Stimulated activated naive B cell treated with anti-CD40 and anti-IgM and Interleukin-4, amounts not matched to agents 10 μg/mL and 1 μg/mL and 100 μg/mL, for 72 hours (primary cell): ENCODE results near the gene IGFBP3.
A peak's percentile ranks its signal among the peaks of the same experiment; 100 is the strongest.
"Not testable (repeated sequence)": the region's sequence is repeated elsewhere in the genome, so short reads cannot be mapped to it uniquely, and the experiment has no call there.

Experiments
- ATAC-seq, 2 donors: fragments of 150-1000 bp; cut with Tn5 transposase; replicated peaks; 2 replicates each; pipeline ENCODE4 v1.10.0; 2021; ENCODE audit warnings: moderate library complexity in 1 of 2
- DNase-seq: peaks from one replicate; pipeline ENCODE4 v3.0.0; 2021
- H3K27ac Mint-ChIP-seq: one replicate; pipeline ENCODE4 v1.8.0; 2022; ENCODE audit warnings: mild to moderate bottlenecking, mixed read lengths
- H3K27me3 Mint-ChIP-seq, 2 donors: one replicate each; pipeline ENCODE4 v1.8.0; 2022; ENCODE audit warnings: mixed read lengths in 2 of 2
- H3K36me3 Mint-ChIP-seq, 2 donors: one replicate each; pipeline ENCODE4 v1.8.0; 2022; ENCODE audit warnings: mixed read lengths in 2 of 2, mild to moderate bottlenecking in 1 of 2
- H3K4me1 Mint-ChIP-seq, 2 donors: one replicate each; pipeline ENCODE4 v1.8.0; 2022; ENCODE audit warnings: mixed read lengths in 2 of 2, mild to moderate bottlenecking in 1 of 2
- H3K4me3 Mint-ChIP-seq, 2 donors: one replicate each; pipeline ENCODE4 v1.8.0; 2022; ENCODE audit warnings: mild to moderate bottlenecking in 2 of 2, mixed read lengths in 2 of 2, moderate library complexity in 1 of 2
- H3K9me3 Mint-ChIP-seq, 2 donors: one replicate each; pipeline ENCODE4 v1.8.0; 2022; ENCODE audit warnings: mixed read lengths in 2 of 2, mild to moderate bottlenecking in 1 of 2

IGFBP3 gene, protein sequence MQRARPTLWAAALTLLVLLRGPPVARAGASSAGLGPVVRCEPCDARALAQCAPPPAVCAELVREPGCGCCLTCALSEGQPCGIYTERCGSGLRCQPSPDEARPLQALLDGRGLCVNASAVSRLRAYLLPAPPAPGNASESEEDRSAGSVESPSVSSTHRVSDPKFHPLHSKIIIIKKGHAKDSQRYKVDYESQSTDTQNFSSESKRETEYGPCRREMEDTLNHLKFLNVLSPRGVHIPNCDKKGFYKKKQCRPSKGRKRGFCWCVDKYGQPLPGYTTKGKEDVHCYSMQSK

DNA sequence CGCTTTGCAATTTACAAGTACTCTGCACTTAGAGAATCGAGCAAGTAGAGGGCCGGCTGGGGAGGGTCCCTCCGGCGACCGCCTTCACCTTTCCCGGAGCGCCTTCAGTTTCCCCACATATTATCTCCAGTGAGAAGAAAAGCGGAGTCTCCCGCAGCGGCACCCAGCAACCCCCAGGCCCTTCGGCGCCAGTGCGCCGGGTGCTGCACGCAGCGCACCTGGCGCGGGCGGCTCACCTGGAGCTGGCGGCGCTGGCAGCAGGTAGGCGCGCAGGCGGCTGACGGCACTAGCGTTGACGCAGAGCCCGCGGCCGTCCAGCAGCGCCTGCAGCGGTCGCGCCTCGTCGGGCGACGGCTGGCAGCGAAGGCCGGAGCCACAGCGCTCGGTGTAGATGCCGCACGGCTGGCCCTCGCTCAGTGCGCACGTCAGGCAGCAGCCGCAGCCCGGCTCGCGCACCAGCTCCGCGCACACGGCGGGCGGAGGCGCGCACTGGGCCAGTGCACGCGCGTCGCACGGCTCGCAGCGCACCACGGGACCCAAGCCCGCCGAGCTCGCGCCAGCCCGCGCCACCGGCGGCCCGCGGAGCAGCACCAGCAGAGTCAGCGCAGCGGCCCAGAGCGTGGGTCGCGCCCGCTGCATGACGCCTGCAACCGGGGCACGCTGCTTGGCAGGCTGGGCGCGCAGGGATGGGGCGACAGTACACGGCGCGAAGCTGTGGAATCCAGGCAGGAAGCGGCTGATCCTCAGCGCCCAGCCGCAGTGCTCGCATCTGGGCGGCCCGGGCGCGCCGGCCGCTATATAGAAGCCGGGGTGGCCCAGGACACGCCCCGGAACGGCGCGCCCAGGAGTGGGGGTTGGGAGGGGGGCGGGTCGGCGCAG lies at the start of gene IGFBP3:
IGFBP3 (minus strand) TSS at position 771 of the 879 bp plus-strand sequence; CDS start at position 639, 132 bp downstream.
- Mint-ChIP-seq H3K27me3 (peaks cover 57 to 77% of the 10 kb centered on the region in 2 donors), H3K4me1 (peaks cover 12 to 29% of the 10 kb centered on the region in 2 donors), H3K9me3 (no peaks in the 10 kb centered on the region), H3K36me3 (no peaks in the 10 kb centered on the region), H3K4me3 (peak within 1 kb of the TSS; percentile 47 to 50), H3K27ac (peak within 1 kb of the TSS; percentile 67)
- DNase-seq, result no peak
- ATAC-seq, result peak; percentile 10 to 35

DNA sequence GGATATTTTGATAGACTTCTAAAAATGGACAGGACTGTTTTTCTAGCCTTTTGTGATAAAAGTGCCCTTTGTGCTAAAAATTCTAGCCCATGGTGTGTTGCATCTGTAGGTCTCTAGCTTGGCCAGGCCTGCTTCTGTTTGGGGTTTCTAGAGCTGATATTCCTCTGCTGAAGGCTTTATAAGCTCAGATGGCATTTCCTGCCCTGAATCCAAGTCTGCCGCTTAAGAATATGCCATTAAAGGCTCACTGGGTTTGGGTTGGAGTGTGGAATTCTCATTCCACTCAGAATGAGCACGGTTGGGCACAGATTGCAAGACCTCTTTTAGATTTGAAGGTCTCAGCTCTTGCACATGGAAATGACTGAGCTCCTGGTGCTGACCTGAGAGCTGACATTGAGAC lies 49.4 kb upstream of the IGFBP3 start:
- H3K27ac Mint-ChIP-seq, result no peak overlapping the region
- H3K27me3 Mint-ChIP-seq, result peaks cover 11 to 24% of the 10 kb centered on the region in 2 donors
- no peaks in the 10 kb centered on the region for H3K36me3 Mint-ChIP-seq
- no peaks in the 10 kb centered on the region for H3K9me3 Mint-ChIP-seq
- ATAC-seq (no peak), DNase-seq (no peak)
- no peak overlapping the region for H3K4me3 Mint-ChIP-seq
- peaks cover 0 to 3% of the 10 kb centered on the region in 2 donors for H3K4me1 Mint-ChIP-seq

DNA sequence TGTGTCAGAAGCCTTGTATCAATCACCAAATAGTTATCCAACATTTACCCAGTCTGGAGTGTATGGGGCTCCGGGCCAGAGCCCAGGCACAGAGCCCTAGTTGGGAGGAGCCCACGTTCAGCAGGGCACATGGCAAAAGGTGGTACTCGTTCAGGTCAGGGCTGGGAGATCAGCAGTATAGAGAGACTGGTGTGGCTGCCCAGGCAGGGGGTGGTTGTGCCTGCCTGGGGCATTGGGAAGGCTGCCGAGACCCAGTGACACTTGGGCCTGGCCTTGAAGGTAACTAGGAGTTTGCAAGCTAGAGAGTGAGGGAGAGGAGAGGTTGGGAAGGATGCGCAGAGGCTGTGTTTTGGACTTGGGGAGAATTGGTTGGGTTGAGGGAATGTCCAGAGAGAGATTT lies 48.9 kb upstream of the IGFBP3 start:
- H3K4me3 Mint-ChIP-seq, result no peak overlapping the region
- H3K9me3 Mint-ChIP-seq, result no peaks in the 10 kb centered on the region
- peaks cover 11 to 24% of the 10 kb centered on the region in 2 donors for H3K27me3 Mint-ChIP-seq
- H3K36me3 Mint-ChIP-seq, result no peaks in the 10 kb centered on the region
- DNase-seq (no peak), ATAC-seq (no peak)
- peaks cover 0 to 3% of the 10 kb centered on the region in 2 donors for H3K4me1 Mint-ChIP-seq
- H3K27ac Mint-ChIP-seq, result no peak overlapping the region

DNA sequence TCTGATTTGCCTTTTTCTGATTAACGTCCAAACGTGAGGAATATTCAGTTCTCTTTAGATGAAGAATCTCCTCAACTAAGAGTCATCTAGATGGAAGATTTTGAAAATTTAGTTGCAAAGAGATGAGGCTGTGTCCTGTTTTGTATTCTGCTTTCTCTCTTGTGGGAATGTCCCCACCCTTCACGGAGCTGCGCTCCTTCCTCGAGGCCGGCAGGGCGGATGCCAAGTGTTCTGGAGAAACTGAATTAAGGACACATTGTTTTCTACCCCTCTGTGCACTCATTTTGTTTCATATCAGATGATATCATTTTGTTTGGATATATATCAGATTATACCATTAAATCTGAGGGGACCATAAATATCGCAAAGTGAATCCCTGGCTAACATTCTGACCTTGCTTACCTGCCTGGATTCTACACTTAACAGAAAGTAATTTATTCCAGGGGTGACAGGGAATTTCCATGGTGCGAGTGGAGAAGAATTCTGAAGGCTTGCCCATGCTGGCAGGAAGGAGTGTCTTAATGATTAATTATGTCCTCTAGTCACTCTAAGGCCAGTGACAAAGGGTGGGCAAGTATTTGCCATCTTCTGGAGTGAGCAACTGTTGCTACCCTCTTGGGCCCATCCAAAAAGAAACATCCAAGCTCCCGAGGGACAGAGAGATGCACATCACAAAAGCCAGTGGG lies 47.9 kb upstream of the IGFBP3 start:
- H3K4me1 Mint-ChIP-seq, result peaks cover 0 to 3% of the 10 kb centered on the region in 2 donors
- no peak overlapping the region for H3K27ac Mint-ChIP-seq
- no peak for DNase-seq
- peaks cover 7 to 24% of the 10 kb centered on the region in 2 donors for H3K27me3 Mint-ChIP-seq
- no peak overlapping the region for H3K4me3 Mint-ChIP-seq
- no peaks in the 10 kb centered on the region for H3K9me3 Mint-ChIP-seq
- no peak for ATAC-seq
- H3K36me3 Mint-ChIP-seq, result no peaks in the 10 kb centered on the region

DNA sequence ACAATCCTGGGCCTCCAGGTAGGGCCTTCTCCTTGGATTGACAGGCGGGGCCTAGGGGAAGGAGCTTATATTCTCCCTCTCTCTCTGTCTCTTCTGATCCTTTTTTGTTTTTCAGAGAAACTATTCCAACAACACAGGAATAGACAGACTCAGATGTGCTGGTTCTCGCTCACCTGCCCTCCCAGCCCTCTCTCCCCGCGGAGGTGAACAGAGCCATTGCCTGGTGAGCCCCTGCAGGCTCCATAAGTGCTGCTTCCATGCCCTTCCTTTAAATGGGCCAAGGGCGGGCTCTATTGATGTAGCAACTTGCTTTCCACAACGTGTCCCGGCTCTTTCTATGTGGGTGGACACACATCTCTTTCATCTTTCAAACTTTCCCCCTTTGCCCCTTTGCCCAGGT lies 47.2 kb upstream of the IGFBP3 start:
- DNase-seq (no peak), ATAC-seq (no peak)
- no peaks in the 10 kb centered on the region for H3K36me3 Mint-ChIP-seq
- H3K27me3 Mint-ChIP-seq, result peaks cover 13 to 24% of the 10 kb centered on the region in 2 donors
- no peaks in the 10 kb centered on the region for H3K9me3 Mint-ChIP-seq
- H3K4me3 Mint-ChIP-seq, result no peak overlapping the region
- no peak overlapping the region for H3K27ac Mint-ChIP-seq
- peaks cover 0 to 3% of the 10 kb centered on the region in 2 donors for H3K4me1 Mint-ChIP-seq

DNA sequence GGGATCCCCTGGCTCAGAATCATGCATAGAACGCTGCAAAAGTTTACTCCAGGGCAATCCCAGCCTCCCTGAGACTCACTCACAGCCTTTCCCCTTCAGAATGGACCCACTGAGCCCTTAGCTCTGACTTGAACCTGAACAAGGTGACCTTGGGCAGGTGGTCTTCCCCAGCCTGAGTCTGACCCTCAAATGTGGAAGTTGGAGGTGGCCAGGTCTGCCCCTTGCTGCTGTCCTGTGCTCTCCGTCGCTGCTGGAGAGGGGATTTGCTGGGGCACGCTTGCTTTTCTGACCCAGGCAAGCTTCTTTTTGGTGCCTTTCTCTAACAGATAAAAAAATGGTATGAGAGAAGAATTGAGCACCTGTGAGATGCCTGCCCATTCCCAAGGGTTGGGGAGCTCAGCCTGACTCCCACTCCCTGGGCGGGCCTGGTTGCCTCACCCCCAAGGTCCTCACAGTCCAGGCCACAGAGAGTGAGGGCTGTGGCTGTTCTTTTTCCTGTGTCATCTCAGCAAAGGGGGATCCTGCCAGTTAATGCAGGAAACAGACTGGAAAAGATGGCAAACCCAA lies 46.6 kb upstream of the IGFBP3 start:
- peaks cover 0 to 2% of the 10 kb centered on the region in 2 donors for H3K4me1 Mint-ChIP-seq
- no peak overlapping the region for H3K4me3 Mint-ChIP-seq
- no peaks in the 10 kb centered on the region for H3K9me3 Mint-ChIP-seq
- no peak overlapping the region for H3K27ac Mint-ChIP-seq
- peaks cover 9 to 20% of the 10 kb centered on the region in 2 donors for H3K27me3 Mint-ChIP-seq
- ATAC-seq (no peak), DNase-seq (no peak)
- no peaks in the 10 kb centered on the region for H3K36me3 Mint-ChIP-seq

DNA sequence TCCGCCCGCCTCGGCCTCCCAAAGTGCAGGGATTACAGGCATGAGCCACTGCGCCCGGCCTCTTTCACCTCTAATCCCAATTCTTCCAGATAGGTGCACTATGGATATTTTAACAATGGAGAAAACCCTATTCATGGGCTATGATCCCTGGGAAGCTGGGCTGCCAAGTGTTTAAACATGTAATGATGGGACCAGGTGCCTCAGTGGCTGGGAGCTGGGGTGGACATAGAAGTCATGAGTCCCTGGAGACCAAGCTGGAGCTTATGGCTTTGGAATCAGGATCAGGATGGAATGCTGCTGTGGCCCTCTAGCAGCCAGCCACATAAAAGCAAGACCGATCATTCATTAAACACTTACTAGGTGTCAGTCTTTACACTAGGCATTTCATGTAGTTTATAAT lies 41.8 kb upstream of the IGFBP3 start:
- ATAC-seq (no peak), DNase-seq (no peak)
- peaks cover 6 to 13% of the 10 kb centered on the region in 2 donors for H3K27me3 Mint-ChIP-seq
- H3K4me1 Mint-ChIP-seq, result no peaks in the 10 kb centered on the region
- H3K9me3 Mint-ChIP-seq, result no peaks in the 10 kb centered on the region
- no peak overlapping the region for H3K27ac Mint-ChIP-seq
- H3K4me3 Mint-ChIP-seq, result no peak overlapping the region
- H3K36me3 Mint-ChIP-seq, result no peaks in the 10 kb centered on the region

DNA sequence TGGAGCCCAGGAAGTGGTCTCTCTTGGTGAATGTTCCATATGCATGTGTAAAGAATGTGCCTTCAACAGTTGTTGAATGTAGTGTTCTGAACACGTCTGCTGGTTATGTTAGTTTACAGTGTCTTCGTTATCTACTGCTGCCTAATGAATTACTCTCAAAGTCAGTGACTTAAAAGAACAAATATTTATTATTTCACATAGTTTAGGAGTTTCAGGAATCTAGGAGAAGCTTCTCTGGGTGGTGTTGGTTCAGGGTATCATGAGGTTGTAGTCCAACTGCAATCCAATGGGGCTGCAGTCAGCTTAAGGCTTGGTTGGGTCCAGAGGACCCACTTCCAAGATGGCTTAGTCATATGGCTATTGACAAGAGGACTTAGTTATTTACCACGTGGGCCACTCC lies 36.6 kb upstream of the IGFBP3 start:
- ATAC-seq, result no peak
- no peaks in the 10 kb centered on the region for H3K4me1 Mint-ChIP-seq
- no peaks in the 10 kb centered on the region for H3K36me3 Mint-ChIP-seq
- peaks cover 0 to 8% of the 10 kb centered on the region in 2 donors for H3K27me3 Mint-ChIP-seq
- no peak overlapping the region for H3K4me3 Mint-ChIP-seq
- peaks cover 0 to 7% of the 10 kb centered on the region in 2 donors for H3K9me3 Mint-ChIP-seq
- no peak overlapping the region for H3K27ac Mint-ChIP-seq
- no peak for DNase-seq

DNA sequence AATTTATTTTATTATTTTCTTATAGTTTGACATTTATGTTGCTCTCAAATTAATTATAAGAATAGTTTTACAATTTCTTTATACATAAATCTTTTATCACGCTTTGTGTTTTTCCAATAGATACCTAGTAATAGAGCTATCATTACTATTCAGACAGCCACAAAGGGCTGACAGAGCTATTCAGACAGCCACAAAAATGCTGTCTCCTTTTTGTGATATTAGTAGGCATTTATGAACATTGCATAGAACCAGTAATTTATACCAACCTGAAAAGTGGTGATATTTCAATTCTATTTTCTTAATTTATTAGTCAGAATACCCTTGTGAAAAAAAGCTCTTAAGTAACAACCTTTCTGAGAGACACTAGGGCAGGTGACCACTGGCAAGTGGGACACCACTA lies 34.2 kb upstream of the IGFBP3 start:
- Mint-ChIP-seq H3K36me3 (no peaks in the 10 kb centered on the region), H3K27me3 (no peaks in the 10 kb centered on the region), H3K27ac (no peak overlapping the region), H3K9me3 (peaks cover 0 to 8% of the 10 kb centered on the region in 2 donors), H3K4me1 (no peaks in the 10 kb centered on the region), H3K4me3 (no peak overlapping the region)
- DNase-seq (no peak), ATAC-seq (no peak)

DNA sequence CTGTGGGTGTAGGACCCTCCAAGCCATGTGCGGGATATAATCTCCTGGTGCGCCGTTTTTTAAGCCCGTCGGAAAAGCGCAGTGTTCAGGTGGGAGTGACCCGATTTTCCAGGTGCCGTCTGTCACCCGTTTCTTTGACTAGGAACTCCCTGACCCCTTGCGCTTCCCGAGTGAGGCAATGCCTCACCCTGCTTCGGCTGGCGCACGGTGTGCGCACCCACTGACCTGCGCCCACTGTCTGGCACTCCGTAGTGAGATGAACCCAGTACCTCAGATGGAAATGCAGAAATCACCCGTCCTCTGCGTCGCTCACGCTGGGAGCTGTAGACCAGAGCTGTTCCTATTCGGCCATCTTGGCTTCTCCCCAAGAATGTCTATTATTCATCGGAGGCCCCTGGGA lies 32.0 kb upstream of the IGFBP3 start:
- not testable (repeated sequence) for DNase-seq, H3K36me3 Mint-ChIP-seq, H3K27me3 Mint-ChIP-seq, H3K4me3 Mint-ChIP-seq, H3K27ac Mint-ChIP-seq, ATAC-seq, H3K4me1 Mint-ChIP-seq
- peaks cover 0 to 11% of the 10 kb centered on the region in 2 donors for H3K9me3 Mint-ChIP-seq

DNA sequence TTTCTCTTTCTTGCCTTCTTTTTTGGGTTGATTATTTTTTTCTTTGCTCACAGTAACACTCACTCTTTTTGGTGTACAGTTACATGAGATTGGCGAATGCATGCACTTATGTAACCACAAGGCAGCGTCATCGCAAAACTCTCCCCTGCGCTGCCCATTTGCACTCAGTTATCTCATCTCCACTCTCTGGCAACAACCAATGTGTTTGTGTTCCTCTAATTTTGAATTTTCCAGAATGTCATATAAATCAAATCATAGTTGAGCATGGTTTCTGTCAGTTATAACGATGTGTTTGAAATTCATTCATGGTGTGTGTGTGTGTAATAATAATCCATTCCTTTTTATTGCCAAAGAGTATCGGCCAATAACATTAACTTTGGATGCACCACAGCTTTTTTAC lies 23.0 kb upstream of the IGFBP3 start:
- H3K4me3 Mint-ChIP-seq, result no peak overlapping the region
- H3K36me3 Mint-ChIP-seq, result peaks cover 0 to 4% of the 10 kb centered on the region in 2 donors
- DNase-seq (no peak), ATAC-seq (no peak)
- peaks cover 4 to 5% of the 10 kb centered on the region in 2 donors for H3K9me3 Mint-ChIP-seq
- H3K27ac Mint-ChIP-seq, result no peak overlapping the region
- peaks cover 5 to 8% of the 10 kb centered on the region in 2 donors for H3K27me3 Mint-ChIP-seq
- H3K4me1 Mint-ChIP-seq, result no peaks in the 10 kb centered on the region

DNA sequence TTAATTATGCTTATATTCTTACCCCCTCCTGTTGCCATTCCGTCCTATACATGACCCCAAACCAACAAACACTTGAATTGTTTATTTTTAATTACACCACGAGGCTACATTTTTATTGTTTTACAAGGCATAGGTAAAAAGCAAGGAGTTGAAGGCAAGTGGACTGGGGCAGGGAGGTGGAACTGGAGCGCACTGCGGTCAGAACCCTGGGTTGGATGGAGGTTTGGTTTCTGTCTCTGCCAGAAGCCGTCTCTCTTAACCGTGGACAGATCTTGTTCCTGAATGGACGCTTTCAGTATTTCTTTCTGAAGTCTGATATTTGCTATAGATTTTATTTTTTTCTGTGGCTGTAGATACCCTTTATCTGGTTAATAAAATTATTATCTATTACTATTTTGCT lies 19.9 kb upstream of the IGFBP3 start:
- Mint-ChIP-seq H3K4me1 (no peaks in the 10 kb centered on the region), H3K36me3 (peaks cover 0 to 4% of the 10 kb centered on the region in 2 donors), H3K9me3 (peaks cover 4 to 5% of the 10 kb centered on the region in 2 donors), H3K27me3 (peaks cover 14 to 17% of the 10 kb centered on the region in 2 donors), H3K4me3 (peak overlapping the region in 1 of 2 donors; percentile 35), H3K27ac (no peak overlapping the region)
- ATAC-seq (no peak), DNase-seq (no peak)

DNA sequence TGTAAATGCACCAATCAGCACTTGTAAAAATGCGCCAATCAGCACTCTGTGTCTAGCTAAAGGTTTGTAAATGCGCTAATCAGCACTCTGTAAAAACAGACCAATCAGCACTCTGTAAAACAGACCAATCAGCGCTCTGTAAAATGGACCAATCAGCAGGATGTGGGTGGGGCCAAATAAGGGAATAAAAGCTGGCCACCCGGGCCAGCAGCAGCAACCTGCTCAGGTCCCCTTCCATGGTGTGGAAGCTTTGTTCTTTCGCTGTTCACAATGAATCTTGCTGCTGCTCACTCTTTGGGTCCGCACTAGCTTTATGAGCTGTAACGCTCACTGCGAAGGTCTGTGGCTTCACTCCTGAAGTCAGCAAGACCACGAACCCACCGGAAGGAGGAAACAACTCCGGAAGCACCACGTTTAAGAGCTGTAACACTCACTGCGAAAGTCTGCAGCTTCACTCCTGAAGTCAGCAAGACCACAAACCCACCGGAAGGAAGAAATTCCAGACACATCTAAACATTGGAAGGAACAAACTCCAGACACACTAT lies 19.2 kb upstream of the IGFBP3 start:
- not testable (repeated sequence) for H3K27ac Mint-ChIP-seq, H3K4me1 Mint-ChIP-seq, H3K36me3 Mint-ChIP-seq, H3K9me3 Mint-ChIP-seq
- peak overlapping the region; percentile 35 to 70 for H3K4me3 Mint-ChIP-seq
- ATAC-seq (peak in 1 of 2 donors; percentile 41), DNase-seq (peak; percentile 19)
- peaks cover 15 to 21% of the 10 kb centered on the region in 2 donors for H3K27me3 Mint-ChIP-seq

DNA sequence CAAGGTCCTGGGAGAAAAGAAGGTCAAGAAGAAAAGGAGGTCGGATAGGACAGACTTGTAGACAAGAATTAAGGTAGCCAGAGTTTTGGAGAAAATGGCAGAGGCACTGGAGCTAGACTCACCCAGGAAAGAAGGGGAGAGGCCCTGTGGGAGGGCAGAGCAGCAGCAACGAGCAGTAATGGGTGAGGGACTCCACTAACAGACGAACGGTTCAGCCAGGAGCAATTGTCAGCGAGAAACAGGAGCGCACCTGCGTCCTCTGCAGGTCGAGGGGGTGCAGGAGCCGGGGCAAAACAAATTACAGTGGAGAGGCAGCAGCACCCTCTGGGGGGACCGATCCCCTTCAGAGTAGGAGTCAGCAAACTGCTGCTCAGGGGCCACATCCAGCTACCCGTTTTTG lies 18.5 kb upstream of the IGFBP3 start:
- peaks cover 0 to 4% of the 10 kb centered on the region in 2 donors for H3K36me3 Mint-ChIP-seq
- peaks cover 17 to 25% of the 10 kb centered on the region in 2 donors for H3K27me3 Mint-ChIP-seq
- H3K9me3 Mint-ChIP-seq, result peaks cover 4 to 5% of the 10 kb centered on the region in 2 donors
- H3K27ac Mint-ChIP-seq, result no peak overlapping the region
- no peak for DNase-seq
- no peaks in the 10 kb centered on the region for H3K4me1 Mint-ChIP-seq
- ATAC-seq, result no peak
- no peak overlapping the region for H3K4me3 Mint-ChIP-seq
